ENCODE results near the gene BCHE.

- TF ChIP-seq, protein P1, sequence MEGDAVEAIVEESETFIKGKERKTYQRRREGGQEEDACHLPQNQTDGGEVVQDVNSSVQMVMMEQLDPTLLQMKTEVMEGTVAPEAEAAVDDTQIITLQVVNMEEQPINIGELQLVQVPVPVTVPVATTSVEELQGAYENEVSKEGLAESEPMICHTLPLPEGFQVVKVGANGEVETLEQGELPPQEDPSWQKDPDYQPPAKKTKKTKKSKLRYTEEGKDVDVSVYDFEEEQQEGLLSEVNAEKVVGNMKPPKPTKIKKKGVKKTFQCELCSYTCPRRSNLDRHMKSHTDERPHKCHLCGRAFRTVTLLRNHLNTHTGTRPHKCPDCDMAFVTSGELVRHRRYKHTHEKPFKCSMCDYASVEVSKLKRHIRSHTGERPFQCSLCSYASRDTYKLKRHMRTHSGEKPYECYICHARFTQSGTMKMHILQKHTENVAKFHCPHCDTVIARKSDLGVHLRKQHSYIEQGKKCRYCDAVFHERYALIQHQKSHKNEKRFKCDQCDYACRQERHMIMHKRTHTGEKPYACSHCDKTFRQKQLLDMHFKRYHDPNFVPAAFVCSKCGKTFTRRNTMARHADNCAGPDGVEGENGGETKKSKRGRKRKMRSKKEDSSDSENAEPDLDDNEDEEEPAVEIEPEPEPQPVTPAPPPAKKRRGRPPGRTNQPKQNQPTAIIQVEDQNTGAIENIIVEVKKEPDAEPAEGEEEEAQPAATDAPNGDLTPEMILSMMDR (conservative IDR thresholded peaks at IDR 0.05 in 1 of 2, IDR thresholded peaks at IDR 0.05 in 1 of 2; ENCODE audit: low read depth in 1 of 2, low read length in 2 of 2) = no peak
- no peak for TF ChIP-seq EZH2 (IDR thresholded peaks at IDR 0.05; ENCODE audit: low read length, missing control alignments)
Measured at GRCh38 chr3:165751637-165752036, 85.6 kb downstream of the BCHE start.

Data from fibroblast of lung (primary cell).